Activated CD4-positive, alpha-beta T cell treated with anti-CD3 and anti-CD28 coated beads for 24 hours (primary cell): ENCODE results near the gene MARK1.

Source experiments
- DNase-seq, 2 donors: peaks; one replicate each; pipeline ENCODE4 v3.0.0-alpha.2; 2020; ENCODE audit warnings: low read depth in 2 of 2

MARK1 gene

DNA sequence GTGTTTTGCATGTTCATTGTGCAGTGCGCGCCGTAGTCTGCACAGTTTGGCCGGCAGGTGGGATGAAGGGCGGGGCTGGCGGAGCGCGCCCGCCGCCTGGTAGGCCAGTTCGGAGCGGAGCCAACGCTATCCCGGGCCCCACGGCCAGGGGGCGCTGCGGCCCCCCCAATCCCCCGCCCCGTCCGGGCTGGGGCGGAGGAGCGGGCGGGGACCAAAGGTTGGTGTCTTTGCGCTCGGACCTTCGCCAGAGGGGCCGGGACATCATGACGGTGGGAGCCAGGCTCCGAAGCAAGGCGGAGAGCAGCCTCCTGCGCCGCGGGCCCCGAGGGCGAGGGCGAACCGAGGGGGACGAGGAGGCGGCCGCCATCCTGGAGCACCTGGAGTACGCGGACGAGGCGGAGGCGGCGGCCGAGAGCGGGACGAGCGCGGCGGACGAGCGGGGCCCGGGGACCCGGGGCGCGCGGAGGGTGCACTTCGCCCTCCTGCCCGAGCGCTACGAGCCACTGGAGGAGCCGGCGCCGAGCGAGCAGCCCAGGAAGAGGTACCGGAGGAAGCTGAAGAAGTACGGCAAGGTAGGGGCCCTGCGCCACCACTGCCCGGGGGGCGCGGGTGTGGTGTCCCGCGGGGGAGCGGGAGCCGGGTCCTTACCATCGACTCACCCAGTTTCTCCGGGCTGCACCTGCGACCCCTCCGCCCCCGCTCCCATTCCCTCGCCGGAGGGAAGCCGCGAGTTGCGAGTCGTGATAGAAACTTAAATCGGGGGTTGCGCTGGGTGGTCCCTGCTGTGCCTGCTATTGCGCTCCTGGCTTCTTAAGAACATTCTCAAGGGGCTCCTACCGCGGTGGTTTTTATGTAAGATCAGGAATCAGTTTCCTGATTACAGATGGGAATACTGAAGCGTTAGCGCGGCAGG lies 162.5 kb downstream of the MARK1 start, which contains the start of gene C1orf115:
Gene C1orf115 (plus strand): TSS at position 224 of the 913 bp plus-strand sequence. CDS start 40 bp downstream, at position 264.
- peak; percentile 65 for DNase-seq

DNA sequence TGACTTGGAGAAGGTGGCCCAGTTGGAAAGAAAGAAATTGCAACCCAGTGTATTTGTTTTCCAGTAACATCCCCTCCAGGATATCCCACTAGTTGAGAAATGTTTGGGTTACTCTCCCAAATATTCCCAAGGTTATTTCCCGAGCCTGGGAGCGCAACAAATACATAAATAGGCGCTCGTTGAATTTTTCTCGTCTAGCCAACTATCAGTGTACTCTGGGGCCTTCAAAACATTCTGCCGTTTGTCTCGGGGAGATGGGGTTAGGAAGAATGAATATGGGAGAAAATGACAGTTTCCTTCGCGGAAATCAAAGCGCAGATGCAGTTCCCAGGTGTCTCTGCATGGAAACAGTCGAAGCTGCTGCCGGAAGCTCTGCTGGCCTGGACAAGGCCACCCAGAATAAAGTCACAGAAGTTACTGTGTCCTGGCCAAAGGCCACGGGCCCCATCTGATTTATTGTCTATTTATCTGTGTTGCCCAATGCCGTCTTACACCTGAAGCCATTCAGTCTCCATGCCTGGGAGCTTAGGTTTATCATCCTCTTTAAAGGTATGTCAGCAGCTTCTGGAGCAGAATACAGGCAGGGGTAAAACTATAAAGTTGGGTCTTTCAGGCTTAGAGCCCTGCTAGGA lies 163.2 kb downstream of the MARK1 start:
- DNase-seq = no peak

DNA sequence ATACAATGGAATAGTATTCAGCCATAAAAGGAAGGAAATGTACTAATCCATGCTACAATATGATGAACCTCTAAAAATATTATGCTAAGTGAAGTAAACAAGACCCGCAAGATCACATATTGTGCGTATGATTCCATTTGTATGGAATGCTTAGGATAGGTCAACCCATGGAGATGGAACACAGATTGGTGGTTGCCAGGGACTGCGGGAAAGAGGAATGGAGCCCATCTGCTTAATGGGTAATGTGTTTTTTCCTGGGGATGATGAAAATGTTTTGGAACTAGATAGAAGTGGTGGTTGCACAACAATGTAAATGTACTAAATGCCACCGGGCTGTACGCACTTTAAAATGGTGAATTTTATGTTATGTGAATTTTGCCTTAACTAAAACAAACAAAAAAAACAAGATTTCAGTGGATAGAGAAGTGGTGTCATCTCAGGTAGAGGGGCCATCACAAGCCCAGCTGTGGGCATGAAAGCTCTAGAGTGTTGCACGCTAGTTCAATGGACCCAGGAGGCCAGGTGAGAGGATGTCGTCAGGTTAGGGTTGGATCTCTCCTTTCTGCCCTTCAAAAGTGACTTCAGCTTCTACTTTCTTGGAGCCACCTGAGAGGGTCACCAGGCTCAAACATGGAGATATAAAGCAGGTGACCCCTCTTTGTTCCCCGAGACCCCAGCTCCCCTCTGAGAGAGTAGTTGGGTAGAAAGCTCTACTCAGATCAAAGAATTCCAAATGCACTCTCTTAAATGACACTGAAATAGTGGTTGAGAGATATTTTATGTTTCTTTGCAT lies 164.7 kb downstream of the MARK1 start:
- DNase-seq = no peak

DNA sequence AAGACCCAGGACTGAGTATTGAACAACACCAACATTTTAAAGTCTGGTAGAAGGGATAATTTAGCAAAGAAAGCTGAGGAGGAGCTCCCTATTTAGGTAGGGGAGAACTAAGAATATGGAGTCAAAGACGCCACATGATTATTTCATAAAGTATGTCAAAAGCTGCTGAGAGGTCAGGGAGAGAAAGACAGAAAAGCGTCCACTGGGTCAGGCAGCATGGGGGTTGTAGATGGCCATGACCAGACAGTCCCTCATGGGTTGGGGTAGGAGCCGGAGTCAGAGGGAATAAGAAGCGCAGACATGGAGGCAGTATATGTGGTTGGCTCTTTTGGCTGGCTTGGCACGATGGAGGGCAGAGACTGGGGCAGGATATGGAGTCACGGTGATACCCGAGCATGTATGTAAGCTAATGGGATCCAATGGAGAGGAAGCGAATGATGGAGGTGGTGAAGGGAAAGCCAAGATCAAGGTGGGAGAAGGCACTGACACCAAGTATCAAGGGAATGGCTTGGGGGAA lies 167.0 kb downstream of the MARK1 start:
- DNase-seq = no peak

DNA sequence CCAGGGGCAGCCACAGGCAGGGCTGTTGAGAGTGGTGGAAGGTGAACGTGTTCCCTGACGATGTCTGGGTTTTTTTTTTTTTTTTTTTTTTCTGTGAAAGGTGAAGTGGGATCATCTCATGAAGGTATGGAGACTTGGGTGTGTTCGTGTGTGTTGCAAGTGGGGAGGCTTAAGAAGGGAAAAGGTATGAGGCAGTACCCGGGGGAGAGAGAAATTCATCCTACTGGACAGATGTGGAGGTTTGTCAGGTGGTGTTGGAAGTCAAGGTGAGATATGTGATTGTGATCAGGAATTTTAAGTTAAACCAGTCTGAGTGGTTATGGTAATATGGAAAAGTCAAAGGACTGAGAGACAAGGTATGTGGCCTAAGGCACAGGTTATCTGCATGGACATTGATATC lies 167.5 kb downstream of the MARK1 start:
- no peak for DNase-seq

DNA sequence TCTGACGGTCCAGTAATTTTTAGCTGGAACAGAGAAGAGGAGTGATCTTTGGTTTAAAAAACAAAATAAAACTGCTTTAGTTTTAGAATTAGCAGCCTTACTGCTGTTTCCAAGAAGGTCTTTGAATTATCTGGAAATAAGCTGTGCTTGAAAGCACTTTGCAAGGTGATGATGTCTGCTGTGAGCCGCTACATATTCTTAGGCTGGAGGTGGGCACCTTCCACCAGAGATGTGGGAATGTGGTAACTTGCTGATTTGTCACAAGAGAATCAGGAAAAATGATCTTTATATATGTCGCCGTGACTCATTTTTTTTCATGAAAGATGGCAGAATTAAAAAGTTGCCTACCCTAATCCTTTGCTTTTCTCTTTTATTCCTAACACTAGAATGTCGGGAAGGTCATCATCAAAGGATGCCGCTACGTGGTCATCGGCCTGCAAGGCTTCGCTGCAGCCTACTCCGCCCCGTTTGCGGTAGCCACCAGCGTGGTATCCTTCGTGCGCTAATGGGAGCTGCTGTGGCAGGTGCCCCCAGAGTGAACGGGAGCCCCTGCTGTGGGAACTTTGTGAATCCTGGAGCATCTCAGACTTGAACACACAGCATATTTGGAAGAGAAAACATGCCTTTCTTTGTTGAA lies 168.4 kb downstream of the MARK1 start:
- no peak for DNase-seq

DNA sequence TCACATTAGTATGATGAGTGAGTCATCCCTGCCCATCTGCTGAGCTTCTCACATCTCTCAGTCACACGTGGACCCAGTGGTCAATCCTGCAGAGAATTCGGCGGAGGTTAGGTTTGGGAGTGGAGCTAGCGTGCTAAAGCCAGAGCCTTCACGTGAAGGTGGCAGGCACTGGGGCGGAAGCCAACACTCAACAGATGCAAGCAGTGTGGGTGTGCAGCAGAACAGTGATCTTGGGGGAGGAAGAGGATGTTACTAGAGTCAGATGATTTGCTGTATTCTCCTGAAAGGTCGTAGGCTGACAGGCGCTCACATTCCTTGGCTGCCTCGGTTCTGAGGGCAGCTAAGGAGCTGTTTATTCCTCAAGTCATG lies 168.9 kb downstream of the MARK1 start:
- DNase-seq = no peak

DNA sequence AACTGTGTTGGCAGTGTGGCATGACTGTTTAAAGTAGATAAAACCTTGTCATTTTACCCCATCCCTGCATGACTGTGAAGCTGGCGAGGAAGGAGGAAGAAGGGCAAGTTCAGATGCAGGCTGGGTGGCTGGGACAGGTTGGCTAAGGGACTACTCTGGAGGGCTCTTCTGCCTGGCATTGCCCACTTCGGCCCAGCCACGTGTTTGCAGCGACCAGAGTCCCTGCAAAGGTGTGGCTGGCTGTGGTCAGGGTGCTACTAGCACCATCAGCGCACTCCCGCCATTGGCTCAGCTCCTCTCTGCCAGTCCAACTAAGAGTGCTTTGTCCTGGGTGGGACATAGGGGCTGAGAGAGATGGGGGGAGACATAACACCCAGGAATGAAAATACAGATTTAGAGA lies 169.4 kb downstream of the MARK1 start:
- DNase-seq = no peak

DNA sequence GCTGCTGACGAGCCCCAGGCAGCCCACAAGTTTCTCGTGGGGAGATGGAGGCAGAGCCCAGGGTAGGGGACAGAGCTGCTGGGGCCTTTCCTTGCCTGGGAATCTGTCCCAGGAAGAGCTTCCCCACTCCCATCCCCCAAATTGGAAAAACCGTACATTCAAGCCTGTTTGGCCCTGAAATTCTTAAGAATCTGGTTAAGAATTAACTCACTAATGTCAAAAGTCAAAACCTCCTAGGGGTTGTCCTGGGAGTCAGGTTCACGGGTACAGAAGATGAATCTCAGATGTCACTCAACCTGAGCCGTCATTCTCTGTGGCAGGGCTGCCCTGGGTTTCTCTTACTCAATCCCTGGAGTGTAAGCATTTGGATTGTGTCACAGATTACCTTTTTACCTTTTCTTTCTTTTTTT lies 170.7 kb downstream of the MARK1 start:
- no peak for DNase-seq

DNA sequence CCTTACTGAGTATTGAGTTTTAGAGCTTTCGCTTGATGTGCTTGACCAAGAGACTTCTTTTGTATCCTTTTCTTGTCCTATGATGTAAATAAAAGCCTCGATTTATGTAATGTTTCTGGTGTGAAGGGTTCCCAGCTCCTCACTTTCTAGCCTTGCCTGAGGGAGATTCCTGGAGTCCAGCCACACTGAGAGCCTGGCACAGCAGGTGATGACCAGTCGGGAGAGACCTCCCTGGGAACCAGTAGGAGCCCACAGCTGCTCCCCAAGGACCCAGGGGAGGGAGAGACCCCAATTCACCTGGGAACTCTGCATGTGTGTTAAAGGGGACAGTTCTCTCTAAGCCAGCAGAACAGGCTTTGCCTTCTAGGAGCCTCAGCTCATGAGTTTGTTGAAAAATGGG lies 171.1 kb downstream of the MARK1 start:
- DNase-seq = no peak

DNA sequence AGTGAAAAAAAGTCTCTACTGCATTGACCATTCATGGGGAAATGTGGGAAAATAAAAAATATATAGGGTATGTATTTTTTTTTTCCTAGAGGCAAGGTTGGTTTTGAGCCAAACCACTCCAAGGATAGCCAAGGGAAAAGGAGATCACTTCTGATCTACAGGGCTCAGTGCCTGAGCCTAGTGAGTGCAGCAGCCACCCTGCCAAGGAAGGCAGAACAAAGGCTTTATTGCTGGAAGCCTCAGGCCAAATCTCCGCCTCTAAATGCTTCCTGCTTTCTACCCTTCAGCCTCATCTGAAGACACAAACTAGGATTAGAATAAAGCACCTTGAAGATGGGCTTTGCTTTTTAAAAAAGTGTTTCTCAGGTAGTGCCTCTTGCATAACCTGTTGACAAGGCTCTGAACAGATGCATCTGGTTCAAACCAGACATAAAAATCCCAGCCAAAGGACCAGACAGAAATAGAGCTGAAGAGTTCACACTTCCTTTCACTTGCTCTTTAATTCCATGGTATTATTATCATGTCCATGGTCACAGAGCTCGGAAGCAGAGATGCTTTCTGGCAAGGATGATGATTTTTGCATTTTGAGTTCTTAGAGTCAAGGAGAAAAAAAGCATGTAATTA lies 172.7 kb downstream of the MARK1 start:
- DNase-seq = no peak

DNA sequence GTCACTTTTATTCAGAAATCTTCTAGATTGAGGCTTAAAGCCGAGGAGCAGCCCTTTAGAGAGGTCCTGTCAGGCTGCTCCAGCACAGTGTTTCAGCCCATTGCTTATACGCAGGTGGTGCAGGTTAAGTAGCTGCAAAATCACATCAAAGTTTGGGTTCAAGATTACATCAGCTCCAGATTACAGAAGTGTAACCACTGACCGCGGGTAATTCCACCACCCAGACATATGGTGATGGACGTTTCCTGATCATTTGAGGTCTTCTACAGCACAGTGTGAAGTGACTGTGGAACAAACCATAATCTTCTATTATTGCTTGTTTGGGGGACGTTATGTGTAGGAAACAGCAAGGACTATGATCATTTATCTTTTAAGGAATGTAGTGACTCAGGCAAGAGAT lies 174.0 kb downstream of the MARK1 start:
- no peak for DNase-seq

DNA sequence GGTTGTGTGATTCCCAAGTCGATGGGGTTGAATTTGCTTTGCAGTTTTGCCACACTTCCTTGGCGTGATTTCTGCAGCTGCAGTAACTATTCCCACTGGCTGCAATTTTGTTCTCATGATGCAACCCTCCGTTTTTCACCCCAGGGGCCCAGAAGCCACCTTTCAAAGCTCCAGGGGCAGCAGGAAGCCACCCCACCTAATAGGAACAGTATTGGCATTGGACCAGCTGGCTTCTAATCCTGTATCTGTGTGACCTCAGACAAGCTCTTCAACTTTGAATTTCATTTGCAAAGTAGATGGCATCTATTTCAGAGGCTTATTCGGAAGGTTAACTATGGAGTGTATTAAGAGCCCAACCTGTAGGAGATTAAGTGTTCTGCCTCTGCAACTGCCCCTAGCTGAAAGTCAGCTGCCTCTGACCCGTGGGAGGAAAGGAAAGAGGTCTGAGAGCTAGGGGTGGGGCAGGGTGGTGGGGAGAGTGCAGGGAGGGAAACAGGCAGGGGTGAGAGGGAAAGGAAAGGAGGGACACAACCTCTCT lies 174.9 kb downstream of the MARK1 start:
- no peak for DNase-seq

DNA sequence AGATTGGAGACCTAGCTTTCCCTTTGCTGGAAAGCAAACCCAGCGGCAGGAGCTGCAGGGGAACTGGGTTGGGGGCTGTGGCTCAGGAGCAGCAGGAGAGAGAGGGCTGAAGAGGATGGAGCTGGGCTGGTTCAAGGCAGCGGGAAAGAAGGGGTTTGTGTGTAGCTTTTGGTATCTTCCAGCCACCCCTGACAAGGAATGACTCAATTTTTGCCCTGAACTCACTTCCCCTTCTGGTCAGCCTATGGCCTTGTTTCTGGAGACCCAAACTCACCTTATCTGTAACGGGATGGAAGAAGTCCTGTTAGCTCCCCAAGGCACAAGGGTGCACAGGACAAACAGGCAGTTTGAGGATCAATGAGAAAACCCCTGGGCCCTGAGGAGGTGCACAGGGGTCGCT lies 175.4 kb downstream of the MARK1 start:
- DNase-seq = no peak

DNA sequence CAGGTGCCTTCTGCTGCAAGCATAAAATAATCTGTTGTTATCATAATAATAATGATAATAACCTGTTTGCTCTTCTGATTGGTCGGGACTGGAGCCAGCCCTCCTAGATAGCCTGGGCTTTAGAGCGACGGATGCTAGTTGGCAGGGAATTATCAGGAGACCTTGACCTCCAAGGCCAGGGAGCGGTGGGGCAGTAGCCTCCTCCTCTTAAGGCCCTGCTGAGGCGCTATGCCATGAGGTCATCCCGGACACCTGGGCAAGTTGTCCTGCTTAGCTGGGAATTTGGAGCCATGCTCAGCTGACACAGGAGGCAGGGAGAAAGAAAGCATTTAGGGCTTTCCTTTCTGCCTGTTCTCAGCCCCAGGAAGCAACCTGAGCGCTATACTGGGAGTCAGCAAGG lies 177.8 kb downstream of the MARK1 start:
- no peak for DNase-seq

DNA sequence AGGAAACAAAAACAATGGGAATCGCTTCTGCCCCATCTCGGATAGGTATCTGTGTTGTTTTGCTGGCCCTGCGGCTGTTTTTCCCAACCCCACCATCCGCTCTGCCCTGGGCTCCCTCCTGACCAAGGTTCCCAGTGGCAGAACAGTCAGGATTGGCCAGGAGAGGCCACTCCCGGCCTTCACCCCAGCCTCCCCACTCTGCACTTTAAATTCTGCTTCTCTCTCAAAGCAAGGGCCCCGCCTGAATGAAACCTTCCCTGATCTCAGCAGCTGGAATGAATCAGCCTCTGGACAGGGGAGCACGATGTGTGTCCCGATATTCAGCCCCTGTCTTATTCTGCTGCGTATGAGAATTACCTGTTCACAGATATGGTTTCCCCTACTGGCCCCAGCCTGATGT lies 178.5 kb downstream of the MARK1 start:
- no peak for DNase-seq

DNA sequence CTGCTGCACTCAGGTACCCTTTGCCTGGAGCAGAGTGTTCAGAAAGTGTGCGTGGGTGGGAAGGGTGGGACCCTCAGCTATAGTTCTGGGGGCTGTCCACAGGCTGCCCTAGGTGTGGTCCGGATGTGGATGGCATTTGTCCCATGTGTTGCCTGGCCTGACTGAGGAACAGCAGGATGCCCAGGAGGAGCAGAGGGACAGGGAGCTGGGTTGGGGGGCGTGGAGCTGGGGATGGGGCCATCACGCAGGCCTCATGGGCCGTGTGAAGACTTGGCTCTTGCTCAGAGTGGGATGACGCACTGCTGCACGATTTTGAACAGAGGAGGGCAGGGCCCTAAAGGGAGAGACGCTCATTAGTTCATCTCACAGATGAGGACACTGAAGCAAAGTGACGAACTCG lies 179.2 kb downstream of the MARK1 start:
- DNase-seq = no peak

DNA sequence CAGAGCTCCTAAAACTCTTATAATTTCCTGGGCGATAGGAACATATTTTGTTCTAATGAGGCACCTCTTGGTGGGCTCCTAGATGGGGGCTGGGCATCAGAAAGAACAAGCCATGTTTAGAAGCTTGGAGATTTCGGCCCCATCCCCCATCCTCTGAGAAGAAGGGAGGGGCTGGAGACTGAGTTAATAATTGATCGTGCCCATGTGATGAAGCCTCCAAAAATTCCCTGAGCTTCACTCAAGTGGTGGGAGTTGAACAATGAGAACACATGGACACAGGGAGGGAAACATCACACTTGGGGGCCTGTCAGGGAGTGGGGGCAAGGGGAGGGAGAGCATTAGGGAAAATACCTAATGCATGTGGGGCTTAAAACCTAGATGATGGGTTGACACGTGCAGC lies 180.3 kb downstream of the MARK1 start:
- no peak for DNase-seq

DNA sequence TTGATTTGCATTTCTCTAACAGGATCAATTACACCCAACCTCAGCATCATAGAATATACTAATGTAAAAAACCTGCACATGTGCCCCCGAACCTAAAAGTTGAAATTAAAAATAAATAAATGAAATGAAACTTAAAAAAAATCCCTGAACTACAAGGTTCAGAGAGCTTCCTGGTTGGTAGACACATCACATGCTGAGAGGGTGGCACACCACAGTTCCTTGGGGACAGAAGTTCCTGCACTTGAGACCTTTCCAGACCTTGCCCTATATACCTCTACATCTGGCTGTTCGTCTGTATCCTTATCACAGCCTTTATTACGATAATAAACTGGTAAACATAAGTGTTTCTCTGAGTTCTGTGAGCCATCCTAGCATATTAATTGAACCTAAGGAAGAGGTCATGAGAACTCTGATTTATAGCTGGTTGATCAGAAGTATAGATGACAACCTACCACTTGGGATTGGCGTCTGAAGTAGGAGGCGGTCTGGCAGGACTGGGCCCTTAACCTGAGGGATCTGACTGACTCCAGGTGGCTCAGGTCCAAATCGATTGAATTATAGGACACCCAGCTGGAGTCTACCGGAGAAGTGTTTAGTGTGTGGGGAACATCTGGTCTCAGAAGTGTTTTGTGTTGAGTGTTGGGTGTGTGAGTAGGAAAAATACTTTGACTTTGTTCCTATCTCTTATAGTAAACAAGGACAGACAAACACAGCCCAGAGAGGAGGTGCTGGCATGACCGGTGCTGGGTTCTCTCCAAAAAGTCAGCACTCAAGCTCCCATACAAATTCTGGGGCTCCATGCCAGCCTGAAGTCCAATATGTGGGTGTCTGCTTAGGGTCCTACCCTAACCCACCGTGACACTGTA lies 181.2 kb downstream of the MARK1 start:
- DNase-seq = no peak

DNA sequence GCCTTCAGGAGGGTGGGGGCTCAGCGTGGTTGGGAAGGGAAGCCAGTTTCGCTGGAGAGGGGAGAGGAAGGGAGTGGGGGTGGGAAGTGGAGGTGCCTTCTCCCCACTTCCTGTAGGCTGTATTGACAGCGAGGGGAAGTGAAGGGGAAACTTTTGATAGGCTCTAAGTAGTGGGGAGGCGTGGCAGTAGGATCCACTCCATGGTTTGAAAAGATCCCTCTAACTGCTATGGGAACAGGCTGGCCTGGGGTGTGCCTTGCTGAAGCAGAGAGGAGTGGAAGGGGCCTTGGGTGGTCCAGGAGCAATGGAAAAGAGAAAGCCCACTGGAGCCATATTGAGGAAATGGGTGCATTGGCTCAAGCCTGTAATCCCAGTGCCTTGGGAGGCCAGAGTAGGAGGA lies 182.4 kb downstream of the MARK1 start:
- DNase-seq = no peak
